Right lobe of liver (tissue), 6 donors: ENCODE results near the gene KLF15. TPM values are rescaled to one million over a fixed set of nuclear protein-coding genes. Genes with fewer than 3 reads are reported as not detected.
A peak's percentile ranks its signal among the peaks of the same experiment; 100 is the strongest.

Experiments used
- ATAC-seq, 4 donors: fragments of 200-7000 bp; cut with Tn5 transposase; one replicate each; pipeline ENCODE4 v1.9.1; 2020; ENCODE audit warnings: mild to moderate bottlenecking in 4 of 4, moderate library complexity in 4 of 4
- DNase-seq, 3 donors: peaks; one replicate each; pipeline ENCODE4 v3.0.0-alpha.2; 2020
- H3K27ac ChIP-seq, 3 donors: fragments of 200-600 bp; one replicate each; pipeline ENCODE4 v1.8.0; 2022
- H3K27me3 ChIP-seq, 2 donors: fragments of 200-600 bp; one replicate each; pipeline ENCODE4 v1.8.0; 2022
- H3K36me3 ChIP-seq, 4 donors: fragments of 200-600 bp; sonication (generic) in 1 of 4; one replicate each; pipeline versions ENCODE4 v1.5.1 to v1.8.0; 2017 to 2022; ENCODE audit warnings: control low read depth in 1 of 4
- H3K4me1 ChIP-seq, 4 donors: fragments of 200-600 bp; sonication (generic) in 1 of 4; one replicate each; pipeline versions ENCODE4 v1.5.1 to v1.8.0; 2017 to 2022; ENCODE audit warnings: control low read depth in 1 of 4
- H3K4me3 ChIP-seq, 3 donors: fragments of 200-600 bp; one replicate each; pipeline ENCODE4 v1.8.0; 2022
- H3K9me3 ChIP-seq, 4 donors: fragments of 200-600 bp; sonication (generic) in 1 of 4; one replicate each; pipeline versions ENCODE4 v1.5.1 to v1.8.0; 2017 to 2022; ENCODE audit warnings: control low read depth in 1 of 4
- CTCF ChIP-seq, 4 donors: fragments of 200-600 bp in 3 of 4; fragments of 450-650 bp in 1 of 4; IDR thresholded peaks; one replicate each; pipeline versions ENCODE4 v1.5.1 to v1.8.0; 2016 to 2022; ENCODE audit warnings: antibody characterized with exemption in 4 of 4, mild to moderate bottlenecking in 2 of 4
- POLR2A ChIP-seq: fragments of 450-650 bp; IDR thresholded peaks from one replicate; pipeline ENCODE4 v1.6.1; 2017; ENCODE audit warnings: antibody characterized with exemption, mild to moderate bottlenecking
- WGBS: methylation state at CpG from one replicate; pipeline ENCODE4 v1.1.6; 2018; ENCODE audit warnings: low coverage, low lambda C conversion rate; ENCODE audit not compliant: insufficient coverage; ENCODE audit errors: missing lambda C conversion rate; 5-methylcytosine and 5-hydroxymethylcytosine counted together
- intact Hi-C, 2 donors: fragments of 100-400 bp; cut with DNase I; formaldehyde crosslinking; loops; one replicate each; pipeline versions ENCODE4 v1.11.2 to v1.14.1; 2022
- total RNA-seq, 6 experiments: library from RNA; depleted of rRNA in 2 of 6; stranded (reverse); fragments of >200 nt in 2 of 6; fragmentation: NEBNext Ultra II Directional in 3 of 6; extraction: Animal tissue kit (Norgen Biotek cat#: 25700) in 3 of 6; gene quantifications; one replicate each; pipeline versions ENCODE4 v1.1.0 to v1.2.4, GENCODE V29; 2016 to 2023
- donor health status: DM: no; HTN: yes; CAD: no.
- donor health status: DM: no; HTN: no; CAD: no.
- donor health status: DM: no; HTN: no; CAD: no.
- donor health status: DM: no; HTN: yes; CAD: no.
- donor health status: DM: no; HTN: yes; CAD: no.

KLF15 gene
- total RNA-seq, 6 experiments from 2014 or later = 14.4 to 112 (median 89.3) TPM

GRCh38 chr3:126394179-126394976, 37.2 kb upstream of the KLF15 start, which contains the start of gene CFAP100:
CFAP100 (plus strand) TSS chr3:126394909; CDS start chr3:126396001, 1,092 bp downstream.
- H3K27ac ChIP-seq = no peak within 1 kb of the TSS
- H3K36me3 ChIP-seq = no peaks in the 10 kb centered on the region
- 76% methylated on average over 14 of the region's 43 CpGs for WGBS
- no peaks in the 10 kb centered on the region for H3K4me1 ChIP-seq
- H3K27me3 ChIP-seq = no peaks in the 10 kb centered on the region
- intact Hi-C loops = loop anchor here in 1 of 2 donors (10.0 kb wide), 2 partner anchors 140 to 260 kb away; no protein-coding TSS in a partner anchor
- H3K4me3 ChIP-seq = no peak within 1 kb of the TSS
- ATAC-seq (no peak), DNase-seq (peak in 1 of 3 donors; percentile 40)
- TF ChIP-seq POLR2A (no peak), CTCF (IDR thresholded peaks at IDR 0.05) (no peak)
- no peaks in the 10 kb centered on the region for H3K9me3 ChIP-seq

- ATAC-seq = no peak
- Histone ChIP-seq H3K4me1 (peaks cover 0 to 5% (median 2%) of the 10 kb centered on the region in 4 donors), H3K27me3 (no peaks in the 10 kb centered on the region), H3K36me3 (no peaks in the 10 kb centered on the region), H3K27ac (no peak overlapping the region), H3K9me3 (no peaks in the 10 kb centered on the region), H3K4me3 (no peak overlapping the region)
- 86% methylated on average over 2 of the region's 4 CpGs for WGBS
- DNase-seq = peak in 1 of 3 donors; percentile 12
- intact Hi-C loops = loop anchor here in 1 of 2 donors (10.0 kb wide), 2 partner anchors 139 to 259 kb away; no protein-coding TSS in a partner anchor
- no peak for TF ChIP-seq CTCF (IDR thresholded peaks at IDR 0.05)
- no peak for TF ChIP-seq POLR2A
Measured at GRCh38 chr3:126393563-126393962, 36.4 kb upstream of the KLF15 start.

GRCh38 chr3:126392246-126392645, 35.0 kb upstream of the KLF15 start:
- TF ChIP-seq POLR2A (no peak), CTCF (IDR thresholded peaks at IDR 0.05) (no peak)
- Histone ChIP-seq H3K36me3 (no peaks in the 10 kb centered on the region), H3K9me3 (no peaks in the 10 kb centered on the region), H3K4me1 (peaks cover 0 to 6% (median 3%) of the 10 kb centered on the region in 4 donors), H3K4me3 (no peak overlapping the region), H3K27ac (no peak overlapping the region), H3K27me3 (no peaks in the 10 kb centered on the region)
- ATAC-seq = no peak
- WGBS = 64% methylated on average over 2 of the region's 12 CpGs
- intact Hi-C loops = loop anchor here in 1 of 2 donors (10.0 kb wide), 2 partner anchors 137 to 257 kb away; no protein-coding TSS in a partner anchor
- peak in 1 of 3 donors; percentile 33 for DNase-seq

GRCh38 chr3:126391631-126392030, 34.4 kb upstream of the KLF15 start:
- ATAC-seq (no peak), DNase-seq (peak in 1 of 3 donors; percentile 44)
- Histone ChIP-seq H3K4me1 (peaks cover 0 to 6% (median 3%) of the 10 kb centered on the region in 4 donors), H3K9me3 (no peaks in the 10 kb centered on the region), H3K27ac (no peak overlapping the region), H3K4me3 (no peak overlapping the region), H3K27me3 (no peaks in the 10 kb centered on the region), H3K36me3 (no peaks in the 10 kb centered on the region)
- no peak for TF ChIP-seq CTCF (IDR thresholded peaks at IDR 0.05)
- no peak for TF ChIP-seq POLR2A
- intact Hi-C loops = loop anchor here in 1 of 2 donors (10.0 kb wide), 2 partner anchors 137 to 257 kb away; no protein-coding TSS in a partner anchor
- WGBS = 9% methylated on average over 1 of the region's 1 CpG
